IMR-90 (cell line): ENCODE results near the gene ADAMTS9. TPM values are rescaled to one million over a fixed set of nuclear protein-coding genes. Genes with fewer than 3 reads are reported as not detected.

Source experiments
- ATAC-seq: fragments of 200-7000 bp; cut with Tn5 transposase; 2 replicates; pipeline ENCODE4 v1.9.1; 2020; ENCODE audit warnings: low read depth, mild to moderate bottlenecking, moderate library complexity
- BruUV-seq: library from RNA; stranded (reverse); fragments of 400-500 nt; replicated peaks from 2 replicates; lab custom pipeline; 2021; lab: Mats Ljungman, UMichigan
- CTCF ChIA-PET: fragments of 300-600 bp; formaldehyde crosslinking; extraction: SDS; loops from one replicate; lab custom pipeline; 2021; ENCODE audit warnings: antibody characterized with exemption; lab: Yijun Ruan, JAX
- POLR2A ChIA-PET: fragments of 300-600 bp; sonication (Branson Sonifier 250); formaldehyde crosslinking; loops from one replicate; lab custom pipeline; 2022; ENCODE audit warnings: antibody characterized with exemption; ENCODE audit not compliant: unreplicated experiment; lab: Charles Lee
- DNase-seq: peaks from one replicate; pipeline ENCODE4 v3.0.0; 2013
- H2AFZ ChIP-seq: replicated peaks from 2 replicates; pipeline ENCODE3; 2013; ENCODE audit warnings: low read length, mild to moderate bottlenecking; ENCODE audit not compliant: poor library complexity
- H2AK5ac ChIP-seq: 2 replicates; pipeline ENCODE4 v1.6.1; 2013; ENCODE audit warnings: low read depth, low read length, inconsistent platforms
- H2AK9ac ChIP-seq: replicated peaks from 2 replicates; pipeline ENCODE3; 2013; ENCODE audit warnings: mild to moderate bottlenecking, low read depth, low read length, moderate library complexity; ENCODE audit not compliant: poor library complexity
- H2BK120ac ChIP-seq: 2 replicates; pipeline ENCODE4 v1.6.1; 2013; ENCODE audit warnings: low read depth, low read length, inconsistent platforms
- H2BK15ac ChIP-seq: 3 replicates; pipeline ENCODE4 v1.6.1; 2013; ENCODE audit warnings: low read depth, low read length, inconsistent platforms
- H2BK20ac ChIP-seq: 2 replicates; pipeline ENCODE4 v1.6.1; 2013; ENCODE audit warnings: low read depth, mild to moderate bottlenecking, inconsistent platforms, low read length, moderate library complexity
- H2BK5ac ChIP-seq: 2 replicates; pipeline ENCODE4 v1.6.1; 2013; ENCODE audit warnings: mild to moderate bottlenecking, low read depth, low read length, inconsistent platforms; ENCODE audit not compliant: poor library complexity, severe bottlenecking
- H3K14ac ChIP-seq: replicated peaks from 2 replicates; pipeline ENCODE4 v1.6.1; 2013; ENCODE audit warnings: low read depth, low read length, inconsistent platforms
- H3K18ac ChIP-seq: 2 replicates; pipeline ENCODE4 v1.6.1; 2013; ENCODE audit warnings: low read depth, low read length, control low read depth
- H3K23ac ChIP-seq: 2 replicates; pipeline ENCODE4 v1.6.1; 2013; ENCODE audit warnings: low read depth, low read length, inconsistent platforms
- H3K27ac ChIP-seq: 2 replicates; pipeline ENCODE4 v1.5.1; 2013; ENCODE audit warnings: mild to moderate bottlenecking, control low read depth, low read length; ENCODE audit not compliant: insufficient read depth
- H3K27me3 ChIP-seq: 2 replicates; pipeline ENCODE4 v1.6.1; 2013; ENCODE audit warnings: low read length; ENCODE audit not compliant: control insufficient read depth, insufficient read depth
- H3K36me3 ChIP-seq: 2 replicates; pipeline ENCODE4 v1.6.1; 2013; ENCODE audit warnings: low read length, mixed read lengths; ENCODE audit not compliant: control insufficient read depth, insufficient read depth
- H3K4ac ChIP-seq: 2 replicates; pipeline ENCODE4 v1.6.1; 2013; ENCODE audit warnings: low read depth, low read length, inconsistent platforms
- H3K4me1 ChIP-seq: 2 replicates; pipeline ENCODE4 v1.6.1; 2013; ENCODE audit warnings: low read length, mixed read lengths; ENCODE audit not compliant: control insufficient read depth, insufficient read depth
- H3K4me2 ChIP-seq: 2 replicates; pipeline ENCODE4 v1.6.1; 2013; ENCODE audit warnings: low read depth, mild to moderate bottlenecking, control low read depth, low read length, moderate library complexity
- H3K4me3 ChIP-seq: 2 replicates; pipeline ENCODE4 v1.5.1; 2013; ENCODE audit warnings: low read depth, mild to moderate bottlenecking, control low read depth, low read length, moderate library complexity; ENCODE audit not compliant: insufficient read depth
- H3K56ac ChIP-seq: 2 replicates; pipeline ENCODE4 v1.6.1; 2013; ENCODE audit warnings: low read length, inconsistent platforms; ENCODE audit not compliant: insufficient read depth; ENCODE audit errors: extremely low read depth
- H3K79me1 ChIP-seq, 2 experiments: 2 replicates each; pipeline ENCODE4 v1.6.1; 2013; ENCODE audit warnings: low read length in 2 of 2, inconsistent platforms in 1 of 2, low read depth in 1 of 2
- H3K9ac ChIP-seq: 2 replicates; pipeline ENCODE4 v1.6.1; 2013; ENCODE audit warnings: low read depth, low read length, control low read depth
- H3K9me1 ChIP-seq: 2 replicates; pipeline ENCODE4 v1.6.1; 2013; ENCODE audit warnings: low read length, inconsistent platforms; ENCODE audit not compliant: insufficient read depth
- H3K9me3 ChIP-seq: 2 replicates; pipeline ENCODE4 v1.6.1; 2013; ENCODE audit warnings: low read length; ENCODE audit not compliant: control insufficient read depth, insufficient read depth
- H4K20me1 ChIP-seq: 2 replicates; pipeline ENCODE4 v1.6.1; 2013; ENCODE audit warnings: low read length, inconsistent platforms; ENCODE audit not compliant: insufficient read depth
- H4K5ac ChIP-seq: 2 replicates; pipeline ENCODE4 v1.6.1; 2013; ENCODE audit warnings: mild to moderate bottlenecking, low read depth, low read length, control low read depth
- H4K8ac ChIP-seq, 2 experiments: 2 replicates each; pipeline ENCODE4 v1.6.1; 2013; ENCODE audit warnings: low read depth in 2 of 2, low read length in 2 of 2, control low read depth in 1 of 2, inconsistent platforms in 1 of 2
- H4K91ac ChIP-seq: 2 replicates; pipeline ENCODE4 v1.6.1; 2013; ENCODE audit warnings: low read depth, low read length, inconsistent platforms; ENCODE audit not compliant: insufficient read depth
- BHLHE40 ChIP-seq: fragments of 150-350 bp; IDR thresholded peaks from 2 replicates; pipeline ENCODE4 v1.6.1; 2016; ENCODE audit warnings: mild to moderate bottlenecking, low read depth, low read length
- CEBPB ChIP-seq: IDR thresholded peaks from 2 replicates; pipeline ENCODE4 v1.6.1; 2012; ENCODE audit warnings: low read depth, low read length, improper control_type of control experiment
- MAFK ChIP-seq: IDR thresholded peaks from 2 replicates; pipeline ENCODE4 v1.6.1; 2012; ENCODE audit warnings: low read depth, low read length, improper control_type of control experiment
- MXI1 ChIP-seq: IDR thresholded peaks from 2 replicates; pipeline ENCODE4 v1.6.1; 2012; ENCODE audit warnings: low read depth, mild to moderate bottlenecking, low read length, moderate library complexity, borderline replicate concordance
- POLR2A ChIP-seq: IDR thresholded peaks from 2 replicates; pipeline ENCODE4 v1.6.1; 2012; ENCODE audit warnings: mild to moderate bottlenecking, low read depth, low read length
- RAD21 ChIP-seq: IDR thresholded peaks from 2 replicates; pipeline ENCODE4 v1.6.1; 2012; ENCODE audit warnings: low read length, improper control_type of control experiment
- WGBS, 2 experiments: methylation state at CpG; one replicate each; pipeline versions ENCODE4 v1.1.5 to v1.1.7; 2013; ENCODE audit warnings: missing lambda C conversion rate in 2 of 2; ENCODE audit not compliant: insufficient read length in 1 of 2; ENCODE audit errors: extremely low coverage in 2 of 2; 5-methylcytosine and 5-hydroxymethylcytosine counted together
- dilution Hi-C: fragments of 300-500 bp; cut with HindIII; formaldehyde crosslinking; loops from one replicate; pipeline ENCODE4 v1.14.3; 2018; ENCODE audit warnings: low sequenced_read_pairs; ENCODE audit not compliant: unreplicated experiment
- in situ Hi-C: fragments of 300-500 bp; cut with MboI; formaldehyde crosslinking; loops from 3 replicates; pipeline ENCODE4 v1.14.3; 2019; ENCODE audit warnings: low sequenced_read_pairs, inconsistent platforms, mixed read lengths
- intact Hi-C: fragments of 100-400 bp; cut with micrococcal nuclease; formaldehyde crosslinking; loops from 2 replicates; pipeline ENCODE4 v1.10.0; 2022
- polyA plus RNA-seq, 3 experiments: library from polyadenylated mRNA; depleted of rRNA; stranded (reverse); fragments of >200 nt; gene quantifications; 2 replicates each; pipeline ENCODE4 v1.2.3, GENCODE V29; 2012; ENCODE audit warnings: low replicate concordance in 1 of 3
- total RNA-seq: library from RNA; depleted of rRNA; stranded (reverse); fragments of >200 nt; gene quantifications from 2 replicates; pipeline ENCODE4 v1.2.3, GENCODE V29; 2012

ADAMTS9 gene
- total and polyA plus RNA-seq, 2 of the 4 experiments (the other 2 are of a cell fraction): 0.55 to 1.1 TPM

- Histone ChIP-seq H2AK9ac (no peak overlapping the region), H3K56ac (no peak overlapping the region), H4K20me1 (no peaks in the 10 kb centered on the region), H4K91ac (no peak overlapping the region), H3K4me2 (no peak overlapping the region), H3K27ac (no peak overlapping the region), H3K4me1 (no peaks in the 10 kb centered on the region), H4K8ac (no peak overlapping the region), H3K9me3 (no peaks in the 10 kb centered on the region), H2BK20ac (no peak overlapping the region), H2AFZ (no peak overlapping the region), H3K36me3 (peaks cover 10% of the 10 kb centered on the region), H2BK15ac (no peak overlapping the region), H3K18ac (no peak overlapping the region), H3K9me1 (no peaks in the 10 kb centered on the region; the same call in 1 of the 2 replicates), H2BK120ac (no peak overlapping the region), H3K4ac (no peak overlapping the region), H3K14ac (no peak overlapping the region), H3K4me3 (no peak overlapping the region), H3K23ac (no peak overlapping the region), H2AK5ac (no peak overlapping the region), H4K5ac (no peak overlapping the region), H3K79me1 (no peaks in the 10 kb centered on the region), H2BK5ac (no peak overlapping the region), H3K9ac (no peak overlapping the region), H3K27me3 (no peaks in the 10 kb centered on the region)
- CTCF ChIA-PET: no interaction called here
- no CpG with 5 or more reads among the region's 2 CpGs for WGBS, 2 experiments
- DNase-seq (no peak), ATAC-seq (no peak)
- dilution Hi-C loops: no loop called here
- POLR2A ChIA-PET: no interaction called here
- in situ Hi-C loops: no loop called here
- intact Hi-C loops: no loop called here
- BruUV-seq: no TSS peak
- no peak for TF ChIP-seq POLR2A
- no peak for TF ChIP-seq MXI1
- TF ChIP-seq RAD21: no peak
- no peak for TF ChIP-seq MAFK
- no peak for TF ChIP-seq CEBPB
- TF ChIP-seq BHLHE40: no peak
Measured at GRCh38 chr3:64659617-64659978, 28.2 kb downstream of the ADAMTS9 start.
